Stimulated activated CD8-positive, alpha-beta memory T cell treated with anti-CD3 and anti-CD28 coated beads, Interleukin-2, amount 100 ng/mL, for 48 hours (primary cell): ENCODE results near the gene SEPHS2.
"Not testable (repeated sequence)": the region's sequence is repeated elsewhere in the genome, so short reads cannot be mapped to it uniquely, and the experiment has no call there.

ENCODE experiments used
- DNase-seq, 2 donors: peaks; one replicate each; pipeline ENCODE4 v3.0.0-alpha.2; 2020; ENCODE audit warnings: low read depth in 2 of 2

SEPHS2 gene

GRCh38 chr16:30445408-30446202 is at the start of gene SEPHS2:
TSS of gene SEPHS2 (minus strand) at chr16:30445874. CDS start at chr16:30445727, 147 bp downstream.
- peak; percentile 83 to 97 for DNase-seq

GRCh38 chr16:30494709-30495108 is 49.0 kb upstream of the SEPHS2 start:
- DNase-seq = no peak

- no peak for DNase-seq
Observed at GRCh38 chr16:30493941-30494488, 48.3 kb upstream of the SEPHS2 start.

GRCh38 chr16:30491744-30492308 is 46.2 kb upstream of the SEPHS2 start:
- DNase-seq = no peak

- no peak for DNase-seq
Observed at GRCh38 chr16:30491229-30491628, 45.6 kb upstream of the SEPHS2 start.

GRCh38 chr16:30490210-30490609 is 44.5 kb upstream of the SEPHS2 start:
- no peak for DNase-seq

GRCh38 chr16:30488764-30489605 is 43.3 kb upstream of the SEPHS2 start:
- no peak for DNase-seq

GRCh38 chr16:30485818-30486436 is 40.3 kb upstream of the SEPHS2 start:
- no peak for DNase-seq

GRCh38 chr16:30484887-30485286 is 39.2 kb upstream of the SEPHS2 start:
- DNase-seq = no peak

- no peak for DNase-seq
Observed at GRCh38 chr16:30482366-30482765, 36.7 kb upstream of the SEPHS2 start.

GRCh38 chr16:30481381-30481780 is 35.7 kb upstream of the SEPHS2 start:
- no peak for DNase-seq

- no peak for DNase-seq
Observed at GRCh38 chr16:30478766-30479478, 33.2 kb upstream of the SEPHS2 start.

GRCh38 chr16:30477773-30478172 is 32.1 kb upstream of the SEPHS2 start:
- DNase-seq = not testable (repeated sequence)

- no peak for DNase-seq
Observed at GRCh38 chr16:30476991-30477390, 31.3 kb upstream of the SEPHS2 start.

- no peak for DNase-seq
Observed at GRCh38 chr16:30474684-30475083, 29.0 kb upstream of the SEPHS2 start.

- DNase-seq = no peak
Observed at GRCh38 chr16:30474074-30474452, 28.4 kb upstream of the SEPHS2 start.

GRCh38 chr16:30473231-30474073 is 27.8 kb upstream of the SEPHS2 start:
- DNase-seq = peak; percentile 65 to 68

GRCh38 chr16:30472328-30472942 is 26.8 kb upstream of the SEPHS2 start, which contains the start of gene ITGAL:
TSS of gene ITGAL (plus strand) at chr16:30472742. CDS start at chr16:30472838, 96 bp downstream.
- DNase-seq = peak; percentile 69 to 75

- no peak for DNase-seq
Observed at GRCh38 chr16:30470632-30470995, 24.9 kb upstream of the SEPHS2 start.

- DNase-seq = no peak
Observed at GRCh38 chr16:30470170-30470512, 24.5 kb upstream of the SEPHS2 start.
